H1 (cell line): ENCODE measurements around the gene PACSIN1. TPM values are rescaled to one million over a fixed set of nuclear protein-coding genes. Genes with fewer than 3 reads are reported as not detected.
A peak's percentile ranks its signal among the peaks of the same experiment; 100 is the strongest.

Experiments
- CTCF ChIA-PET: fragments of 300-600 bp; sonication (Branson Sonifier 250); formaldehyde crosslinking; loops from one replicate; lab custom pipeline; 2021; ENCODE audit not compliant: partially characterized antibody; lab: Charles Lee
- POLR2A ChIA-PET: fragments of 300-600 bp; sonication (Branson Sonifier 250); formaldehyde crosslinking; loops from one replicate; lab custom pipeline; 2021; ENCODE audit warnings: inconsistent platforms; ENCODE audit not compliant: partially characterized antibody; lab: Charles Lee
- DNase-seq, 2 experiments: peaks; one replicate each; pipeline versions ENCODE4 v3.0.0 to v3.0.0-alpha.2; 2010 to 2022; ENCODE audit warnings: low spot score in 2 of 2, low read depth in 1 of 2, mixed read lengths in 1 of 2
- FAIRE-seq: peaks from 2 replicates; lab custom pipeline; 2011; peaks lifted over from hg19 to GRCh38; lab: Jason Lieb, UNC
- H2AFZ ChIP-seq: 2 replicates; pipeline ENCODE4 v1.8.1; 2012; ENCODE audit warnings: low read length, inconsistent platforms
- H2AK5ac ChIP-seq: 2 replicates; pipeline ENCODE4 v1.6.1; 2013; ENCODE audit warnings: low read depth, low read length
- H2BK120ac ChIP-seq: replicated peaks from 2 replicates; pipeline ENCODE3; 2013; ENCODE audit warnings: low read depth, low read length, inconsistent platforms
- H2BK12ac ChIP-seq: 2 replicates; pipeline ENCODE4 v1.6.1; 2013; ENCODE audit warnings: low read depth, low read length
- H2BK15ac ChIP-seq: 2 replicates; pipeline ENCODE4 v1.6.1; 2013; ENCODE audit warnings: low read length
- H2BK20ac ChIP-seq: 2 replicates; pipeline ENCODE4 v1.6.1; 2013; ENCODE audit warnings: low read length
- H2BK5ac ChIP-seq: 2 replicates; pipeline ENCODE4 v1.6.1; 2013; ENCODE audit warnings: low read depth, low read length
- H3K14ac ChIP-seq: 2 replicates; pipeline ENCODE4 v1.6.1; 2013; ENCODE audit warnings: inconsistent platforms; ENCODE audit not compliant: insufficient read length
- H3K18ac ChIP-seq: 2 replicates; pipeline ENCODE4 v1.6.1; 2013; ENCODE audit warnings: low read length; ENCODE audit errors: extremely low read depth
- H3K23ac ChIP-seq: 2 replicates; pipeline ENCODE4 v1.6.1; 2013; ENCODE audit warnings: inconsistent platforms; ENCODE audit not compliant: insufficient read length
- H3K23me2 ChIP-seq: 2 replicates; pipeline ENCODE4 v1.6.1; 2013; ENCODE audit warnings: low read depth, low read length
- H3K27ac ChIP-seq: 2 replicates; pipeline ENCODE4 v1.6.1; 2011; ENCODE audit warnings: low read depth, low read length, inconsistent platforms
- H3K27me3 ChIP-seq, 4 experiments: replicated peaks in 1 of 4; 1 replicate in 1 of 4; 2 replicates in 3 of 4; pipeline versions ENCODE4 v1.6.1 to v1.8.1; 2011 to 2013; ENCODE audit warnings: low read length in 3 of 4, mild to moderate bottlenecking in 3 of 4, inconsistent platforms in 2 of 4, mixed read lengths in 2 of 4, moderate library complexity in 1 of 4; ENCODE audit not compliant: control insufficient read depth in 3 of 4, insufficient read depth in 3 of 4; ENCODE audit errors: extremely low read depth in 1 of 4
- H3K36me3 ChIP-seq, 4 experiments: 2 replicates each; pipeline versions ENCODE4 v1.6.1 to v1.8.1; 2011 to 2013; ENCODE audit warnings: mild to moderate bottlenecking in 4 of 4, low read length in 3 of 4, moderate library complexity in 2 of 4, control low read depth in 1 of 4, inconsistent platforms in 1 of 4; ENCODE audit not compliant: insufficient read depth in 4 of 4, control insufficient read depth in 2 of 4
- H3K4ac ChIP-seq: replicated peaks from 2 replicates; pipeline ENCODE3; 2013; ENCODE audit warnings: low read length, low read depth, mixed read lengths, inconsistent platforms; ENCODE audit not compliant: insufficient read length
- H3K4me1 ChIP-seq, 4 experiments: replicated peaks in 1 of 4; 1 replicate in 1 of 4; 2 replicates in 3 of 4; pipeline versions ENCODE4 v1.6.1 to v1.8.1; 2011 to 2013; ENCODE audit warnings: low read length in 3 of 4, inconsistent platforms in 2 of 4, mixed read lengths in 1 of 4; ENCODE audit not compliant: insufficient read depth in 4 of 4, control insufficient read depth in 3 of 4
- H3K4me2 ChIP-seq, 2 experiments: 2 replicates each; pipeline versions ENCODE4 v1.6.1 to v1.8.1; 2011 to 2013; ENCODE audit warnings: low read depth in 2 of 2, low read length in 2 of 2, control low read depth in 1 of 2, inconsistent platforms in 1 of 2, mild to moderate bottlenecking in 1 of 2; ENCODE audit not compliant: insufficient read depth in 1 of 2
- H3K4me3 ChIP-seq, 4 experiments: fragments of 200-600, 300-600 bp in 1 of 4; sonication (generic), shearing (Covaris generic), sonication (Bioruptor Twin) in 1 of 4; 2 replicates each; pipeline versions ENCODE4 v1.5.1 to v1.8.1; 2011 to 2016; ENCODE audit warnings: low read length in 4 of 4, low read depth in 3 of 4, control low read depth in 2 of 4, inconsistent platforms in 2 of 4, mild to moderate bottlenecking in 2 of 4, mixed read lengths in 1 of 4, moderate library complexity in 1 of 4; ENCODE audit not compliant: insufficient read depth in 2 of 4; ENCODE audit errors: extremely low read depth in 1 of 4
- H3K56ac ChIP-seq: replicated peaks from 2 replicates; pipeline ENCODE3; 2013; ENCODE audit warnings: low read depth, mild to moderate bottlenecking, mixed read lengths, low read length, inconsistent platforms; ENCODE audit not compliant: insufficient read length
- H3K79me1 ChIP-seq: 2 replicates; pipeline ENCODE4 v1.6.1; 2013; ENCODE audit warnings: low read depth, low read length, control low read depth
- H3K79me2 ChIP-seq, 2 experiments: 2 replicates each; pipeline versions ENCODE4 v1.6.1 to v1.8.1; 2012 to 2013; ENCODE audit warnings: low read length in 2 of 2, mild to moderate bottlenecking in 2 of 2, inconsistent platforms in 1 of 2; ENCODE audit not compliant: insufficient read depth in 2 of 2, control insufficient read depth in 1 of 2
- H3K9ac ChIP-seq, 4 experiments: replicated peaks in 1 of 4; 1 replicate in 1 of 4; 2 replicates in 3 of 4; pipeline versions ENCODE4 v1.6.1 to v1.8.1; 2011 to 2013; ENCODE audit warnings: low read depth in 3 of 4, low read length in 3 of 4, control low read depth in 2 of 4, mild to moderate bottlenecking in 2 of 4, moderate library complexity in 2 of 4, inconsistent platforms in 1 of 4; ENCODE audit errors: extremely low read depth in 1 of 4
- H3K9me3 ChIP-seq, 2 experiments: 2 replicates each; pipeline versions ENCODE4 v1.6.1 to v1.8.1; 2012 to 2013; ENCODE audit warnings: mild to moderate bottlenecking in 2 of 2, moderate library complexity in 2 of 2, control low read depth in 1 of 2, inconsistent platforms in 1 of 2, low read depth in 1 of 2, low read length in 1 of 2, mixed read lengths in 1 of 2; ENCODE audit not compliant: insufficient read depth in 2 of 2
- H4K20me1 ChIP-seq, 2 experiments: replicated peaks in 1 of 2; 2 replicates each; pipeline versions ENCODE3 to v1.8.1; 2011 to 2013; ENCODE audit warnings: inconsistent platforms in 2 of 2, low read length in 2 of 2, mild to moderate bottlenecking in 1 of 2; ENCODE audit not compliant: insufficient read depth in 2 of 2, control insufficient read depth in 1 of 2
- H4K5ac ChIP-seq: 2 replicates; pipeline ENCODE4 v1.6.1; 2013; ENCODE audit warnings: low read length, low read depth, mixed read lengths, inconsistent platforms; ENCODE audit not compliant: insufficient read length
- H4K8ac ChIP-seq: 2 replicates; pipeline ENCODE4 v1.8.0; 2013; ENCODE audit warnings: mild to moderate bottlenecking, moderate library complexity, low read length, inconsistent platforms; ENCODE audit not compliant: insufficient read depth; ENCODE audit errors: extremely low read depth
- H4K91ac ChIP-seq: replicated peaks from 2 replicates; pipeline ENCODE3; 2013; ENCODE audit warnings: low read length, mixed read lengths, inconsistent platforms; ENCODE audit not compliant: insufficient read length
- CTCF ChIP-seq, 3 experiments: IDR thresholded peaks; 1 replicate in 2 of 3; 2 replicates in 1 of 3; pipeline versions ENCODE4 v1.5.1 to v1.6.1; 2011; ENCODE audit warnings: low read length in 3 of 3, mild to moderate bottlenecking in 3 of 3, inconsistent platforms in 2 of 3, low read depth in 1 of 3, moderate library complexity in 1 of 3; ENCODE audit not compliant: insufficient read depth in 1 of 3; ENCODE audit errors: control extremely low read depth in 1 of 3
- SIX5 ChIP-seq: IDR thresholded peaks from 2 replicates; pipeline ENCODE4 v1.6.1; 2011; ENCODE audit warnings: mild to moderate bottlenecking, low read depth, low read length
- YY1 ChIP-seq: IDR thresholded peaks from 2 replicates; pipeline ENCODE4 v1.6.1; 2011; ENCODE audit warnings: low read depth, mild to moderate bottlenecking, low read length
- WGBS, 2 experiments: shearing (Covaris generic) in 1 of 2; methylation state at CpG; one replicate each; pipeline versions ENCODE4 v1.1.6 to v1.1.7; 2013 to 2015; ENCODE audit warnings: low lambda C conversion rate in 2 of 2, mixed read lengths in 2 of 2, inconsistent platforms in 1 of 2, low coverage in 1 of 2, missing lambda C conversion rate in 1 of 2; ENCODE audit not compliant: insufficient replicate concordance in 2 of 2, insufficient coverage in 1 of 2, insufficient read length in 1 of 2; ENCODE audit errors: extremely low coverage in 1 of 2, missing lambda C conversion rate in 1 of 2; 5-methylcytosine and 5-hydroxymethylcytosine counted together
- polyA plus RNA-seq, 7 experiments: library from polyadenylated mRNA; depleted of rRNA in 3 of 7; stranded (reverse) in 5 of 7; unstranded in 2 of 7; fragments of >200 nt in 5 of 7; fragments of 200-250 nt in 2 of 7; gene quantifications; 1 replicate in 5 of 7; 2 replicates in 1 of 7; 4 replicates in 1 of 7; pipeline versions ENCODE4 v1.2.1 to v1.2.3, GENCODE V29; 2011 to 2013; ENCODE audit warnings: missing spikeins in 2 of 7, mixed read lengths in 2 of 7
- total RNA-seq: library from RNA; stranded (reverse); fragmentation: NEBNext Ultra II Directional; extraction: Animal tissue kit (Norgen Biotek cat#: 25700); gene quantifications from 2 replicates; pipeline ENCODE4 v1.2.1, GENCODE V29; 2021

Gene PACSIN1
- total and polyA plus RNA-seq, 2 of the 8 experiments (the other 6 are each of a cell fraction or from before 2014, with no cell fraction given): 5.9 to 11.1 TPM

- peak in 1 of 3 experiments; percentile 21; a peak in 1 of 4 replicates for TF ChIP-seq CTCF (IDR thresholded peaks at IDR 0.05; ENCODE audit: control extremely low read depth in 1 of 3, insufficient read depth in 1 of 3, low read depth in 1 of 3, low read length in 3 of 3)
- no peak for TF ChIP-seq SIX5
- 0 out of 2 replicates have a peak, but pooled peaks have one; percentile 20 for TF ChIP-seq YY1
- TF ChIP-seq, all 59 proteins: peak for 2
- Histone ChIP-seq H3K14ac (no peak overlapping the region), H2AK5ac (no peak overlapping the region), H3K27ac (0 out of 2 replicates have a peak overlapping the region, but pooled peaks have one; percentile 1), H4K8ac (no peak overlapping the region), H3K18ac (no peak overlapping the region), H3K36me3 (no peaks in the 10 kb centered on the region), H4K20me1 (peaks cover 3 to 10% of the 10 kb centered on the region in 2 experiments), H3K79me2 (0 out of 4 replicates have a peak, but pooled peaks cover 0 to 3% of the 10 kb centered on the region in 2 experiments), H3K79me1 (peaks cover 9% of the 10 kb centered on the region), H2BK15ac (no peak overlapping the region), H2BK120ac (no peak overlapping the region), H4K5ac (no peak overlapping the region), H4K91ac (no peak overlapping the region), H3K4me2 (no peak overlapping the region), H3K23ac (no peak overlapping the region), H2BK20ac (no peak overlapping the region), H3K9me3 (no peaks in the 10 kb centered on the region), H3K9ac (no peak overlapping the region), H2BK5ac (no peak overlapping the region), H3K56ac (no peak overlapping the region), H2BK12ac (no peak overlapping the region), H3K4ac (no peak overlapping the region), H3K4me3 (no peak overlapping the region), H3K4me1 (peaks cover 3 to 26% (median 15%) of the 10 kb centered on the region in 4 experiments; a peak in 6 of 7 replicates), H2AFZ (no peak overlapping the region), H3K27me3 (no peaks in the 10 kb centered on the region), H3K23me2 (0 out of 2 replicates have a peak, but pooled peaks cover 2% of the 10 kb centered on the region)
- 87% methylated on average over 9 of the region's 9 CpGs; no CpG with 5 or more reads in 1 of the 2 experiments for whole genome bisulfite sequencing, 2 experiments
- FAIRE-seq (no peak), DNase-seq (no peak)
- CTCF ChIA-PET: interaction anchor here (0.6 to 4.3 kb wide), 17 partner anchors 8 to 335 kb away, joined by 3 to 20 read pairs (median 5); partner anchors contain the start of gene SPDEF
- POLR2A ChIA-PET: interaction anchor here (1.2 to 1.6 kb wide), 3 partner anchors 10 to 14 kb away, joined by 3 to 4 read pairs (median 3); no protein-coding TSS in a partner anchor
Observed at GRCh38 chr6:34584694-34585093, 118.8 kb downstream of the PACSIN1 start.
